ENCODE data around the gene MPHOSPH10. TPM values are rescaled to one million over a fixed set of nuclear protein-coding genes. Genes with fewer than 3 reads are reported as not detected.

The MPHOSPH10 gene
- total RNA-seq, 4 donors from 2014 or later, result 27.6 to 53.2 (median 39.3) TPM

DNA sequence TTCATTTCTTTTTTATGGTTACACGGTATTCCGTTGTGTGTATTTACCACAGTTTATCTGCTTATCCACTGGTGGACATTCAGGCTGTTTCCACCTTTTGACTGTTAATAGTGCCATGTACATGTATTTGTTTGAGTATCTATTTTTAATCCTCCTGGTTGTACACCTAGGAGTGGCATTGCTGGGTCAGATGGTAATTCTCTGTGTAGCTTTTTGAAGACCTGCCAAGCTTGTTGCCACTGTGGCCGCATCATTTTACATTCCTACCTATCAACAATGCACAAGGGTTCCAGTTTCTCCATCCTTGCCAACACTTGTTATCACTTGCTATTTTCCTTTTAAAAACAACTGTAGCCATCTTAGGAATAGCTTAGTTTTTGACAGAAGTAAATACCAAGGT, 13.3 kb downstream of the MPHOSPH10 start:
- WGBS, 2 donors, result 93 to 94% methylated on average over 3 of the region's 3 CpGs
- Histone ChIP-seq H3K9me3 (no peaks in the 10 kb centered on the region), H3K36me3 (peaks cover 67 to 91% of the 10 kb centered on the region in 2 donors)

DNA sequence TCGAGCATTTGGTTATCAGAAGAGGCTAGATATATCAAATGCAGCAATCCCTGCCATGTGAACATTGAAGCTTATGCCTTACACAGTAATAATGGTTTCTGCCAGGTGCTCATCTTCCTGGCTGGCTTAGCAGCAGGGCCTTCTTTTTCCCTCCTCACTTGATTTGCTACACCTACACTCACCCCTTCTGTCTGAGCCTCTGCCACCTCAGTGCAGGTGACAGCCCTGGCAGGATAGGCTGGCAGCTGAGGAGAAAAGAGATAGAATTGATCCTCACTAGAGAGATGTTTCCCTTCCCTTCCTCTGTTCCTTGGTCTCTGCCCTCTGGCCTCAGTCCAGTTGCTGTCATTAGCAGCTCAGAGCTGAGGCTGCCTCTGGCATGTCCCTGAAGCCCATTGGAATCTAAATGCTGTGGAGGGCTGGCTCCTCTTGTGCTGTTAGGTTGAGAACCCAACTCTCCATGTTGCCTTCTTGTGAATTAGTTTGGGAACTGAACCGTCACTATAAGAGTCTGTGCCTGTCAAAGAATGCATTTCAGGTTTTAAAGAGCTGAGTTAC, 18.2 kb downstream of the MPHOSPH10 start:
- intact Hi-C loops (cut with DNase I), result no loop called here
- TF ChIP-seq, protein P1, sequence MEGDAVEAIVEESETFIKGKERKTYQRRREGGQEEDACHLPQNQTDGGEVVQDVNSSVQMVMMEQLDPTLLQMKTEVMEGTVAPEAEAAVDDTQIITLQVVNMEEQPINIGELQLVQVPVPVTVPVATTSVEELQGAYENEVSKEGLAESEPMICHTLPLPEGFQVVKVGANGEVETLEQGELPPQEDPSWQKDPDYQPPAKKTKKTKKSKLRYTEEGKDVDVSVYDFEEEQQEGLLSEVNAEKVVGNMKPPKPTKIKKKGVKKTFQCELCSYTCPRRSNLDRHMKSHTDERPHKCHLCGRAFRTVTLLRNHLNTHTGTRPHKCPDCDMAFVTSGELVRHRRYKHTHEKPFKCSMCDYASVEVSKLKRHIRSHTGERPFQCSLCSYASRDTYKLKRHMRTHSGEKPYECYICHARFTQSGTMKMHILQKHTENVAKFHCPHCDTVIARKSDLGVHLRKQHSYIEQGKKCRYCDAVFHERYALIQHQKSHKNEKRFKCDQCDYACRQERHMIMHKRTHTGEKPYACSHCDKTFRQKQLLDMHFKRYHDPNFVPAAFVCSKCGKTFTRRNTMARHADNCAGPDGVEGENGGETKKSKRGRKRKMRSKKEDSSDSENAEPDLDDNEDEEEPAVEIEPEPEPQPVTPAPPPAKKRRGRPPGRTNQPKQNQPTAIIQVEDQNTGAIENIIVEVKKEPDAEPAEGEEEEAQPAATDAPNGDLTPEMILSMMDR (IDR thresholded peaks at IDR 0.05), result no peak
- no peak for TF ChIP-seq POLR2A (IDR thresholded peaks at IDR 0.05)
- H3K27me3 ChIP-seq, result no peaks in the 10 kb centered on the region
- H3K9me3 ChIP-seq, result no peaks in the 10 kb centered on the region
- H3K36me3 ChIP-seq, result peaks cover 43 to 65% of the 10 kb centered on the region in 2 donors
- DNase-seq, result no peak
- H3K4me3 ChIP-seq (replicated peaks in 1 of 3), result no peak overlapping the region
- H3K27ac ChIP-seq, result no peak overlapping the region
- H3K4me1 ChIP-seq, result no peaks in the 10 kb centered on the region
- 90 to 97% methylated on average over 2 of the region's 2 CpGs for WGBS, 2 donors

More for the DNA sequence above, 13.3 kb downstream of the MPHOSPH10 start:
- intact Hi-C loops (cut with DNase I), result no loop called here
- Histone ChIP-seq H3K27me3 (no peaks in the 10 kb centered on the region), H3K27ac (no peak overlapping the region), H3K4me1 (no peaks in the 10 kb centered on the region), H3K4me3 (replicated peaks in 1 of 3) (no peak overlapping the region)
- DNase-seq, result no peak
- TF ChIP-seq, protein P1 (IDR thresholded peaks at IDR 0.05), result no peak
- no peak for TF ChIP-seq POLR2A (IDR thresholded peaks at IDR 0.05)

DNA sequence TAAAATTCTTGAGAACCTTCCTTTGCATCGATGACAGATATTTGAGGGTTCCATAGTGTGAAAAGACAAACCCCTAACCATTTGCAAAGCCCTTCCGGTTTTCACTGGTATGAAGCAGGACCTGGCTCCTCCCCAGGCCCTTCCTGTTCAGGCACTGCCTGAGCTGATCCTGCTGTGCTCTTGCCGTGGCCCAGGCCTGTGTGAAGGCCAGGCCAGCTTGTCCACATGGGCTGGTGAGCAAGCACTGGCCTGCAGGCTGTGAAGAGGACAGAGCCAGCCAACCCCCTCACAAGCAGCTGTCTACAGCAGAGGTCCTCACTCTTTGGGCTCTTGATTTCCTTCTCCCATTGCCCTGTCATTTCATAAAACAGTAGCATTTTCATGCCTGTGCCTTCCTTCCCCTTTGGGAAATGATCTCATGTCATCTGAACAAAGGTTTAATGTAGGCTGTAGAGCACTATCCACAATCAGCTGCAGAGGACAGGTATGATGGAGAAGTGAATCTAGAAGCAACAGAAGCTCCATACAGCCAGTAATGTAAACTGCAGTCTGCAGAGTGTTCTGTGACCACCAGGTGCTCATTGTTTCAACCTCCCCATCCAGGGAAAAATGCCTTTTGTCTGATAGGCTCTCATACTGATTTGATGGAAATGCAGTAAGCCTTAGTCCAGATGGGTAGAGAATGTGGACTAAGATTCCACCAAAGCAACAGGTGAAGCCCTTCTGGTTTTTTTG, 19.8 kb downstream of the MPHOSPH10 start:
- Histone ChIP-seq H3K36me3 (peaks cover 26 to 51% of the 10 kb centered on the region in 2 donors), H3K4me1 (no peaks in the 10 kb centered on the region), H3K27ac (no peak overlapping the region), H3K27me3 (no peaks in the 10 kb centered on the region), H3K4me3 (replicated peaks in 1 of 3) (no peak overlapping the region), H3K9me3 (no peaks in the 10 kb centered on the region)
- intact Hi-C loops (cut with DNase I), result no loop called here
- 59 to 70% methylated on average over 3 of the region's 3 CpGs for WGBS, 2 donors
- DNase-seq, result no peak
- TF ChIP-seq, protein P1 (IDR thresholded peaks at IDR 0.05), result no peak
- no peak for TF ChIP-seq POLR2A (IDR thresholded peaks at IDR 0.05)

DNA sequence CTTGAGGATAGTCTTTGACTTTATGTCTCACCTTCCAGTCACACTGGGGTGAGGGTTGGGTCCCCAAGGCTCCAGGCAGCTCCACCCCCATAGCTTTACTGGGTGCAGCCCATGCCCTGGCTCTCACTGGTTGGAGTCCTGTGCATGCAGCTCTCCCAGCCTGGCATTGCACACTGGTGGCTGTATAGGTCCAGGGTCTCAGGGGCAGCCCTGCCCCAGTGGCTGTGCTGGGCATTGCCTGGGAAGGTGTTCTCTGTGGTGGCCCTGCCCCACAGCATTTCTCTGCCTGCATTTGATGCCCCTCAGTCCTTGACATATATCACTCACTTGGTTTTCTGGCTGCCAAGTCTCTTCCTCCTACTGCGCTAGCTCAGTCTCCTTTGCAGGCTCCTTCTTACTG, 21.2 kb downstream of the MPHOSPH10 start:
- DNase-seq, result no peak
- 100% methylated on average over 1 of the region's 1 CpG for WGBS, 2 donors
- intact Hi-C loops (cut with DNase I), result no loop called here
- no peak overlapping the region for H3K4me3 ChIP-seq (replicated peaks in 1 of 3)
- H3K4me1 ChIP-seq, result no peaks in the 10 kb centered on the region
- TF ChIP-seq, protein P1 (IDR thresholded peaks at IDR 0.05), result no peak
- TF ChIP-seq POLR2A (IDR thresholded peaks at IDR 0.05), result no peak
- peaks cover 20 to 38% of the 10 kb centered on the region in 2 donors for H3K36me3 ChIP-seq
- no peaks in the 10 kb centered on the region for H3K27me3 ChIP-seq
- H3K27ac ChIP-seq, result no peak overlapping the region
- H3K9me3 ChIP-seq, result no peaks in the 10 kb centered on the region

DNA sequence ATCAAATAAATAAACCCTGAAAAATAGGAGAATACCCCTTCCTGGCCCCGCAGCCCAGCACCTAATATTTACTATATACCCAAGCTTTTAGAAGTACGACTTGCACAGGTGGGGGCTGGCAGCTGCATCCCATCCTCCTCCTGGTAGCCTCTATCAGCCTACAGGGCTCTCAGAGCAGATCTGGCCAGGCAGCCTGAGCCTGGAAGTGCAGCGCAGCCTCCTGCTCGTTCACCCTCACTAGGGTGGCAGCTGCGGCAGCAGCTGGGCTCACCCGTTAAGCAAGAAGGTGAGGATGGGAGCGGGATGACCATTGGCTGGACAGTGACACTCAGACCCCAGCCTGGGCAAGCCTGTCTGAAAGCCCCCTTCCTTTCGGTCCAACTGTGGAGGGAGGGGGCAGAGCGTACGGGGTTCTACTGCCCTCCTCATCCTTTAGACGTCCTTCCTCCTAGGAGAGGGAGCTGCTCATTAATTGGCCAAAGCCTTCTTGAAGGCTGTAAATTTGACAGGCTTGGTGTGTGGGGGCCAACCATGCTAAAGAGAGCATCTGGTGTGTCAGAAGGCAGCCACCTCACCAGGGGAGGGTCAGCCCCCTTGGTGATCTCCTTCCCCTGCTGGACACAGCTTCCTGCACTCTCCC, 23.3 kb downstream of the MPHOSPH10 start:
- Histone ChIP-seq H3K36me3 (peaks cover 8 to 17% of the 10 kb centered on the region in 2 donors), H3K27me3 (no peaks in the 10 kb centered on the region), H3K4me1 (peaks cover 0 to 8% of the 10 kb centered on the region in 2 donors), H3K27ac (no peak overlapping the region), H3K4me3 (replicated peaks in 1 of 3) (no peak overlapping the region), H3K9me3 (no peaks in the 10 kb centered on the region)
- intact Hi-C loops (cut with DNase I), result no loop called here
- 78 to 82% methylated on average over 10 of the region's 11 CpGs for WGBS, 2 donors
- DNase-seq, result no peak
- TF ChIP-seq, protein P1 (IDR thresholded peaks at IDR 0.05), result no peak
- no peak for TF ChIP-seq POLR2A (IDR thresholded peaks at IDR 0.05)
